AG08396 (cell line): Measurements from ENCODE around the gene POLH.
A peak's percentile ranks its signal among the peaks of the same experiment; 100 is the strongest.
"Not testable (repeated sequence)": the region's sequence is repeated elsewhere in the genome, so short reads cannot be mapped to it uniquely, and the experiment has no call there.

Experiments used
- DNase-seq: peaks from one replicate; pipeline ENCODE4 v3.0.0; 2012; ENCODE audit warnings: low spot score, mixed read lengths

The POLH gene

GRCh38 chr6:43630980-43631619 is 55.1 kb downstream of the POLH start:
- DNase-seq = no peak

DNA sequence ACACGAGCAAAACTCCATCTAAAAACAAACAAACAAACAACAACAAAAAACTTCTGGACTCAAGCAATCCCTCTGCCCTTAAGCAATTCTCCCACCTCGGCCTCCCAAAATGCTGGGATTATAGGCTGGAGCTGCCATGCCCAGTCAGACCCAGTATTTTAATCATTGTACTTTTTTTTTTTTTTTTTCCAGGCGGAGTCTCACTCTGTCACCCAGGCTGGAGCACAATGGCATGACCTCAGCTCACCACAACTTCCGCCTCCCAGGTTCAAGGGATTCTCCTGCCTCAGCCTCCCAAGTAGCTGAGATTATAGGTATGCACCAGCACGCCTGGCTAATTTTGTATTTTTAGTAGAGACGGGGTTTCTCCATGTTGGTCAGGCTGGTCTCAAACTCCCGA is 57.0 kb downstream of the POLH start:
- not testable (repeated sequence) for DNase-seq

- DNase-seq = no peak
Observed at GRCh38 chr6:43634702-43635303, 58.8 kb downstream of the POLH start.

DNA sequence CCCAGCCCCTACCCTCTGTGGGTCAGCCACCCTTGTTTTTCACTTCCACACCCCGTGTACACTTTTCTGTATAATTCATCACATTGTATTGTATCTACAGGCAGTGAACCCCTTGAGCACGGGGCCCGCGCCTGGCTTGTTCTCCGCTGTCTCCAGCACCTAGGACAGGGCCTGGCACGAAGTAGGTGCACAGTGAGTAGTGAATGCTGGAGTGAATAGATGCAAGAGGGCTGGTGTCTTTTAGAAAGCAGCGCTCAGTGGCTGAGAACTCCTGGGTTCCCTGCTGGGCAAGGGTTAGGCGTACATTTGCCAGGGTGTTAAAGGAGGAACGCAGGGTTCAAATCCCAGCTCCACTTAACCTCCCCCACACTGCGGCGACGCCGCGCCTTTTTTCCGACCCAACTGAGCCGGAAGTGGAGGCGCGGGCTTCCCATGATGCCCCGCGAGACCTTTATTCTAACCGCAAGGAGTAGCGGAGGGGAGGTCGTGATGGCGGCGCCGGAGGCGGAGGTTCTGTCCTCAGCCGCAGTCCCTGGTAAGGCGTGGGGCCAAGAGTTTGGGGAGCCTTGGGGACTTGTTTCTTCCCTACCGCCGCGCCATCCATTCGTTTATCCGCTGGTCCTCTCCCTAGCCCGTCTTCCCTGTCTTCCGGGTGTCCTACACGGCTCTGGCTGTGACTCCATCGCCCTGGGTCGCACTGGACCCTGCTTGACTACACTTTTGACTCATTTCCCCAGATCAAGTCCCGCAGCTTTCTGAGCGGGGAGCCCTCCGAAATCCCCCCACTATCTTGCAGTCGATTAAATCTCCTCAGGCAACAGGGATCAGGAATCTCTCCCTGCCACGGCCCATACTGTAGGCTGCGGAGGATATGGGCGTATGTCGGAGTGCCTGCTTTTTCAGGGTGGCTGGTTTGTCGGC is 59.7 kb downstream of the POLH start, which contains the start of gene MAD2L1BP:
Gene MAD2L1BP (plus strand): TSS at position 454 of the 921 bp plus-strand sequence. CDS start 36 bp downstream, at position 490.
- DNase-seq = peak; percentile 79

GRCh38 chr6:43636308-43636659 is 60.3 kb downstream of the POLH start:
- no peak for DNase-seq

- no peak for DNase-seq
Observed at GRCh38 chr6:43639984-43640800, 64.2 kb downstream of the POLH start.

DNA sequence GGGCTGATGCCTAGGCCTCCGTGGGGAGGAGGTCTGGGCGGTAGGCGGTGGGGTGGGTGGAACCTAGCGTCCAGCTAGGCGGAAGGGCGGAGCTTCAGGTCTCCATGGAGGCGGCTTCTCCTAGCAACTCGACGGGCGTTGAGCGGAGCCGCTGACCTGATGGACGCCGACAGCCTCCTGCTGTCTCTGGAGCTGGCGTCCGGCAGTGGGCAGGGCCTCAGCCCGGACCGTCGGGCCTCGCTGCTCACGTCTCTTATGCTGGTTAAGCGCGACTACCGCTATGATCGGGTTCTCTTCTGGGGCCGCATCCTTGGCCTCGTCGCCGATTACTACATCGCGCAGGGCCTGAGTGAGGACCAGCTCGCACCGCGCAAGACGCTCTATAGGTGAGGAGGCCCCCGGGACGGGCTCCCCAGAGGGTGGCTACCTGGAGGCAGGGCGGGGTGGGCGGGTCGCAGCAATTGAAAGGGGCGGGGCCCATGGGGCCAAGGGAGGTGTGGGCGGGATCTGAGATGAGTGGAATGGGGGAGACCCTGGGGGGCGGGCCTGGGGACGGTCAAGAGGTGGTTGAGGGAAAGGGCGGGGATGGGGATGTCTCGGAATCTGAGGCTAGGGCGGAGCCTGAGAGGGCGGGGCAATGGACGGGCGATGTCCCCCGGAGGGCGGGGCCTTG is 69.1 kb downstream of the POLH start, which contains the start of gene RSPH9:
Gene RSPH9 (plus strand): TSS at position 97 of the 673 bp plus-strand sequence. CDS start 63 bp downstream, at position 160.
- DNase-seq = peak; percentile 66

- DNase-seq = no peak
Observed at GRCh38 chr6:43645613-43645964, 69.6 kb downstream of the POLH start.

DNA sequence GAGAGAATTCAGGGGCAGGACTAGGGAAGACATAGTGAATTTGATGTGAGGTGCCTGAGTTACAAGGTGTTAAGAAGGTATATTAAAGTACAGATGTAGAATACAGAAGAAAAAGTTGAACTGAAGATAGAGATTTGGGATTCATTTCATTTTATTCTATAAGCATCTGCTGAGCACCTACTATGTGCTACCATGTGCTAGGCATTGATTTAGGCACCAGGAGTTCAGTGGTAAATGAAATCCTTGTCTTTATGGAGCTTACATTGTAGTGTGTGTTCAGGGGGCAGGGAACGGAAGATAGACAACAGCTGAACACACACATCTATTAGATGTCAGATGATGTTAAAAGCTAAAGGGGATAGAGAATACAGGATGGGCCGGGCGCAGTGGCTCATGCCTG is 71.6 kb downstream of the POLH start:
- DNase-seq = no peak

DNA sequence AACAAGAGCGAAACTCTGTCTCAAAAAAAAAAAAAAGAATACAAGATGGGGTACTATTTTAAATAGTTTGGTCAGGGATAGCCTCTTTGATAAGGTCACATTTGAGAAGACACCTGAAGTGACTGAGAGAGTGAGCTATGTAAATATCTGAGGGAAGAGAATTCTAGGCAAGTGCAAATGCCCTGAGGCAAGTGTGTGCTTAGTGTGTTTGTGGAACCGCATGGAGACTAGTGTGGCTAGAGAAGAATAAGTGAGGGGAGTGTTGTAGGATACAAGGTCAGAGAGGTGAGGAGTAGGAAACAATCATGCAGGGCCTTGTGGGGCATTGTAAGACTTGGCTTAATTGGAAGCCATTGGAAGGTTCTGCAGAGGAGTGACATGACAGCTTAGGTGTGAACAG is 72.3 kb downstream of the POLH start:
- DNase-seq = no peak

DNA sequence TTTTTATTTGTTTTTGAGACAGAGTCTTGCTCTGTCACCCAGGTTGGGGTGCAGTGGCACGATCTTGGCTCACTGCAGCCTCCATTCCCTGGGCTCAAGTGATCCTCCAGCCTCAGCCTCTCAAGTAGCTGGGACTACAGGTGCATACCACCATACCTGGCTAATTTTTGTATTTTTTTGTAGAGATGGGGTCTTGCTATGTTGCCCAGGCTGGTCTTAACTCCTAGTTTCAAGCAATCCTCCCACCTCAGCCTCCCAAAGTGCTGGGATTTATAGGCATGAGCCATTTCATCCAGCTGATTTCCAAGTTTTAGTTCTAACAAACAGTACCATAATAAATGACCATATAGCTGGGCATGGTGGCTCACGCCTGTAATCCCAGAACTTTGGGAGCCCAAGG is 76.8 kb downstream of the POLH start:
- DNase-seq = not testable (repeated sequence)

GRCh38 chr6:43657221-43657802 is 81.3 kb downstream of the POLH start:
- no peak for DNase-seq

GRCh38 chr6:43658161-43658560 is 82.2 kb downstream of the POLH start:
- no peak for DNase-seq

GRCh38 chr6:43662948-43663347 is 87.0 kb downstream of the POLH start:
- DNase-seq = not testable (repeated sequence)
